ENCODE data around the gene STXBP5L. TPM values are rescaled to one million over a fixed set of nuclear protein-coding genes. Genes with fewer than 3 reads are reported as not detected.

The STXBP5L gene
- polyA plus RNA-seq, 3 donors: not detected

DNA sequence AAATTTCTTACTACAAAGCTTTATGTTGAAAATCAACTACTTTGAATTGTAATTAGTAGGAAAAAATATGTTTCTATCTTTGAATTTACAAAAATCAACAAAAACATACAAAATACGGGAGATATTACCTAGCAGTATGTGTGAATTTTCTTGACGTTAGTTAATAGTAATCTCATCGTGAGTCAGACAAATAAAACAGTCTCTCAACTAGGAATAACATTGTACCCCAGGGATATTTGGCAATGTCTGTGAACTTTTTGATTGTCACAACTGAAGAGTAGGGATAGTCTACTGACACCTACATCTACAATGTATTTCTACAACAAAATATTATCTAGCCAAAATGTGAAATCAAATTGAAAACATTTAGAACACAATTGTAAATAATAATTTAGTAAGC is 387.4 kb downstream of the STXBP5L start:
- TF ChIP-seq, protein P1, sequence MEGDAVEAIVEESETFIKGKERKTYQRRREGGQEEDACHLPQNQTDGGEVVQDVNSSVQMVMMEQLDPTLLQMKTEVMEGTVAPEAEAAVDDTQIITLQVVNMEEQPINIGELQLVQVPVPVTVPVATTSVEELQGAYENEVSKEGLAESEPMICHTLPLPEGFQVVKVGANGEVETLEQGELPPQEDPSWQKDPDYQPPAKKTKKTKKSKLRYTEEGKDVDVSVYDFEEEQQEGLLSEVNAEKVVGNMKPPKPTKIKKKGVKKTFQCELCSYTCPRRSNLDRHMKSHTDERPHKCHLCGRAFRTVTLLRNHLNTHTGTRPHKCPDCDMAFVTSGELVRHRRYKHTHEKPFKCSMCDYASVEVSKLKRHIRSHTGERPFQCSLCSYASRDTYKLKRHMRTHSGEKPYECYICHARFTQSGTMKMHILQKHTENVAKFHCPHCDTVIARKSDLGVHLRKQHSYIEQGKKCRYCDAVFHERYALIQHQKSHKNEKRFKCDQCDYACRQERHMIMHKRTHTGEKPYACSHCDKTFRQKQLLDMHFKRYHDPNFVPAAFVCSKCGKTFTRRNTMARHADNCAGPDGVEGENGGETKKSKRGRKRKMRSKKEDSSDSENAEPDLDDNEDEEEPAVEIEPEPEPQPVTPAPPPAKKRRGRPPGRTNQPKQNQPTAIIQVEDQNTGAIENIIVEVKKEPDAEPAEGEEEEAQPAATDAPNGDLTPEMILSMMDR (IDR thresholded peaks at IDR 0.05): no peak
- Histone ChIP-seq H3K27me3 (ENCODE audit: control insufficient read depth in 2 of 2, insufficient read depth in 2 of 2, low read length in 2 of 2) (no peaks in the 10 kb centered on the region), H3K36me3 (replicated peaks in 1 of 2; ENCODE audit: control insufficient read depth in 1 of 2, insufficient read depth in 2 of 2, low read length in 2 of 2) (no peaks in the 10 kb centered on the region), H3K79me2 (ENCODE audit: insufficient read depth, low read length) (no peaks in the 10 kb centered on the region), H3K4me3 (replicated peaks in 1 of 3; ENCODE audit: low read depth in 2 of 3, low read length in 3 of 3) (no peak overlapping the region), H3K27ac (ENCODE audit: low read depth in 1 of 2, low read length in 2 of 2) (no peak overlapping the region), H3K9ac (ENCODE audit: insufficient read depth, low read length, poor library complexity, severe bottlenecking) (no peak overlapping the region), H4K20me1 (ENCODE audit: insufficient read depth, low read length) (no peaks in the 10 kb centered on the region), H3K9me3 (replicated peaks in 1 of 2; ENCODE audit: control insufficient read depth in 1 of 2, insufficient read depth in 1 of 2, low read length in 2 of 2) (no peaks in the 10 kb centered on the region), H3K4me2 (replicated peaks; ENCODE audit: extremely low read depth, low read length, poor library complexity, severe bottlenecking) (no peak overlapping the region), H2AFZ (ENCODE audit: insufficient read depth, low read depth, low read length, poor library complexity, severe bottlenecking) (no peak overlapping the region), H3K4me1 (ENCODE audit: control insufficient read depth in 1 of 2, insufficient read depth in 2 of 2, low read length in 2 of 2) (no peaks in the 10 kb centered on the region)
- WGBS (ENCODE audit: insufficient coverage): no CpG with 5 or more reads among the region's 3 CpGs
- no peak overlapping the region for H3K27ac Mint-ChIP-seq
- peaks cover 0 to 8% (median 3%) of the 10 kb centered on the region in 7 donors for H3K9me3 Mint-ChIP-seq
- intact Hi-C loops (cut with micrococcal nuclease): no loop called here
- no peak overlapping the region for H3K4me3 Mint-ChIP-seq
- peaks cover 0 to 2% (median 0%) of the 10 kb centered on the region in 3 donors for H3K27me3 Mint-ChIP-seq (ENCODE audit: low read depth in 3 of 3)
- H3K4me1 Mint-ChIP-seq: no peaks in the 10 kb centered on the region
- no peaks in the 10 kb centered on the region for H3K36me3 Mint-ChIP-seq
- no peak for DNase-seq

DNA sequence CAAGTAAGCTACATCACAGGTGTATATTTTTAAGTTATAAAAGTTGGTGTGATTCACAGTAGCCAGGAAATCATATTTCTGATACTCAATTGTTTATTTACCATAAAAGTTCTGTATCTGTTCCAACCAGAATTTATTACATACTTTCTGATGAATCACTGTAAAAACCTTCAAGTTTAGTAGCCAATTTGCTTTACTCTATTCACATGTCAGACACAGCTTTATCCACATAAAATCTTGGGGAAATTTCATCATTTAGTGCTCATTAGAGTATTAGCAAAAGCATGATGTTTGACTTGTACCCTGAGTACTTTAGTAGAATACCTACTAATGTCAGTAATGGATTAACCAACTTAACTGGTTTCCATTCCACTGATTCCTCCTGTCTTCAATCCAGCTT is 388.0 kb downstream of the STXBP5L start:
- Histone ChIP-seq H2AFZ (ENCODE audit: insufficient read depth, low read depth, low read length, poor library complexity, severe bottlenecking) (no peak overlapping the region), H3K27ac (ENCODE audit: low read depth in 1 of 2, low read length in 2 of 2) (no peak overlapping the region), H3K4me3 (replicated peaks in 1 of 3; ENCODE audit: low read depth in 2 of 3, low read length in 3 of 3) (no peak overlapping the region), H3K27me3 (ENCODE audit: control insufficient read depth in 2 of 2, insufficient read depth in 2 of 2, low read length in 2 of 2) (no peaks in the 10 kb centered on the region), H3K4me2 (replicated peaks; ENCODE audit: extremely low read depth, low read length, poor library complexity, severe bottlenecking) (no peak overlapping the region), H3K4me1 (ENCODE audit: control insufficient read depth in 1 of 2, insufficient read depth in 2 of 2, low read length in 2 of 2) (no peaks in the 10 kb centered on the region), H4K20me1 (ENCODE audit: insufficient read depth, low read length) (no peaks in the 10 kb centered on the region), H3K79me2 (ENCODE audit: insufficient read depth, low read length) (no peaks in the 10 kb centered on the region), H3K9me3 (replicated peaks in 1 of 2; ENCODE audit: control insufficient read depth in 1 of 2, insufficient read depth in 1 of 2, low read length in 2 of 2) (no peaks in the 10 kb centered on the region), H3K36me3 (replicated peaks in 1 of 2; ENCODE audit: control insufficient read depth in 1 of 2, insufficient read depth in 2 of 2, low read length in 2 of 2) (no peaks in the 10 kb centered on the region), H3K9ac (ENCODE audit: insufficient read depth, low read length, poor library complexity, severe bottlenecking) (no peak overlapping the region)
- DNase-seq: no peak
- intact Hi-C loops (cut with micrococcal nuclease): no loop called here
- Mint-ChIP-seq H3K4me1 (no peaks in the 10 kb centered on the region), H3K27ac (no peak overlapping the region), H3K27me3 (ENCODE audit: low read depth in 3 of 3) (peaks cover 0 to 1% (median 0%) of the 10 kb centered on the region in 3 donors), H3K36me3 (no peaks in the 10 kb centered on the region), H3K4me3 (no peak overlapping the region), H3K9me3 (peaks cover 0 to 6% (median 3%) of the 10 kb centered on the region in 7 donors)
- TF ChIP-seq, protein P1 (IDR thresholded peaks at IDR 0.05): no peak

Data from CD14-positive monocyte (primary cell).